Osteoblast (primary cell): Measurements from ENCODE around the gene PLAC8L1. TPM values are rescaled to one million over a fixed set of nuclear protein-coding genes. Genes with fewer than 3 reads are reported as not detected.
A peak's percentile ranks its signal among the peaks of the same experiment; 100 is the strongest.

Experiments used
- DNase-seq: peaks from one replicate; pipeline ENCODE4 v3.0.0; 2011; ENCODE audit warnings: low spot score, mixed read lengths; ENCODE audit not compliant: insufficient read length; ENCODE audit errors: missing footprints
- H2AFZ ChIP-seq: 2 replicates; pipeline ENCODE4 v1.6.0; 2011; ENCODE audit warnings: mild to moderate bottlenecking, low read length
- H3K27ac ChIP-seq: 2 replicates; pipeline ENCODE4 v1.5.1; 2011; ENCODE audit warnings: mild to moderate bottlenecking, low read depth, low read length, moderate library complexity
- H3K27me3 ChIP-seq: 2 replicates; pipeline ENCODE4 v1.6.0; 2012; ENCODE audit warnings: mild to moderate bottlenecking, control low read depth, inconsistent platforms, low read length, moderate library complexity; ENCODE audit not compliant: insufficient read depth
- H3K36me3 ChIP-seq: 2 replicates; pipeline ENCODE4 v1.5.1; 2011; ENCODE audit warnings: mild to moderate bottlenecking, low read length, control low read depth, moderate library complexity; ENCODE audit not compliant: insufficient read depth
- H3K4me1 ChIP-seq: 2 replicates; pipeline ENCODE4 v1.5.1; 2011; ENCODE audit warnings: mild to moderate bottlenecking, low read length, control low read depth, moderate library complexity; ENCODE audit not compliant: insufficient read depth
- H3K4me2 ChIP-seq: 2 replicates; pipeline ENCODE4 v1.6.0; 2011; ENCODE audit warnings: mild to moderate bottlenecking, low read length; ENCODE audit not compliant: insufficient read depth
- H3K4me3 ChIP-seq: fragments of 200-600 bp; sonication (generic); 3 replicates; pipeline ENCODE4 v1.5.1; 2012; ENCODE audit warnings: mild to moderate bottlenecking, low read length, inconsistent platforms; ENCODE audit not compliant: insufficient read depth
- H3K79me2 ChIP-seq: 2 replicates; pipeline ENCODE4 v1.6.0; 2012; ENCODE audit warnings: mild to moderate bottlenecking, low read length, control low read depth, inconsistent platforms; ENCODE audit not compliant: insufficient read depth
- H3K9me3 ChIP-seq: 2 replicates; pipeline ENCODE4 v1.5.1; 2011; ENCODE audit warnings: low read depth, low read length, control low read depth
- H4K20me1 ChIP-seq: 2 replicates; pipeline ENCODE4 v1.6.0; 2012; ENCODE audit warnings: mild to moderate bottlenecking, low read length, control low read depth; ENCODE audit not compliant: insufficient read depth
- total RNA-seq: library from RNA; depleted of rRNA; stranded (reverse); fragments of >200 nt; gene quantifications from 2 replicates; pipeline ENCODE4 v1.2.3, GENCODE V29; 2012
- TF ChIP-seq, protein P1 (sequence below): IDR thresholded peaks from 2 replicates; pipeline ENCODE4 v1.5.1; 2011; ENCODE audit warnings: mild to moderate bottlenecking, low read depth, low read length, moderate library complexity; ENCODE audit errors: extremely low read depth

The PLAC8L1 gene
- total RNA-seq, 1 donor, result not detected

DNA sequence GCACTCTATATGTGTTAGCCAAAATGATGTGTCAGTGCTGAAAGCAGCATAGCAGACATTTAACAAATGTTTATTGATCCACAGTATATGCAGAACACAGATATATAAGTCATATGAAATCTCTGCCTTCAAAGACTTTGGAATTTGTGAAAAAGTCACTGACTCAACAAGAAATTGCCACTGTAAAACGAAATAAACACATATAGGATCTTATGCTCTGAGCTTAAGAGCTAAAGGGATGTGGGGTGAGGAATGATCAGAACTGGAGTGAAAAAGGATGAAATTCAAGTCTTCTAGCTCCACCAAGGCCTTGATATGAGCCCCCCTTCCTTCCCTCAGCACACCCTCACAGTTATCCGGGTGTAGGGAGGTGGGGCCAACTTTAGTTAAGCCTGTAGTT is 49.9 kb downstream of the PLAC8L1 start:
- Histone ChIP-seq H3K9me3 (no peaks in the 10 kb centered on the region), H3K27ac (no peak overlapping the region), H3K79me2 (no peaks in the 10 kb centered on the region), H3K4me2 (no peak overlapping the region), H2AFZ (no peak overlapping the region), H3K36me3 (no peaks in the 10 kb centered on the region), H3K4me1 (peaks cover 5% of the 10 kb centered on the region), H4K20me1 (no peaks in the 10 kb centered on the region), H3K27me3 (no peaks in the 10 kb centered on the region), H3K4me3 (no peak overlapping the region)
- no peak for DNase-seq
- TF ChIP-seq, protein P1, sequence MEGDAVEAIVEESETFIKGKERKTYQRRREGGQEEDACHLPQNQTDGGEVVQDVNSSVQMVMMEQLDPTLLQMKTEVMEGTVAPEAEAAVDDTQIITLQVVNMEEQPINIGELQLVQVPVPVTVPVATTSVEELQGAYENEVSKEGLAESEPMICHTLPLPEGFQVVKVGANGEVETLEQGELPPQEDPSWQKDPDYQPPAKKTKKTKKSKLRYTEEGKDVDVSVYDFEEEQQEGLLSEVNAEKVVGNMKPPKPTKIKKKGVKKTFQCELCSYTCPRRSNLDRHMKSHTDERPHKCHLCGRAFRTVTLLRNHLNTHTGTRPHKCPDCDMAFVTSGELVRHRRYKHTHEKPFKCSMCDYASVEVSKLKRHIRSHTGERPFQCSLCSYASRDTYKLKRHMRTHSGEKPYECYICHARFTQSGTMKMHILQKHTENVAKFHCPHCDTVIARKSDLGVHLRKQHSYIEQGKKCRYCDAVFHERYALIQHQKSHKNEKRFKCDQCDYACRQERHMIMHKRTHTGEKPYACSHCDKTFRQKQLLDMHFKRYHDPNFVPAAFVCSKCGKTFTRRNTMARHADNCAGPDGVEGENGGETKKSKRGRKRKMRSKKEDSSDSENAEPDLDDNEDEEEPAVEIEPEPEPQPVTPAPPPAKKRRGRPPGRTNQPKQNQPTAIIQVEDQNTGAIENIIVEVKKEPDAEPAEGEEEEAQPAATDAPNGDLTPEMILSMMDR, result no peak

DNA sequence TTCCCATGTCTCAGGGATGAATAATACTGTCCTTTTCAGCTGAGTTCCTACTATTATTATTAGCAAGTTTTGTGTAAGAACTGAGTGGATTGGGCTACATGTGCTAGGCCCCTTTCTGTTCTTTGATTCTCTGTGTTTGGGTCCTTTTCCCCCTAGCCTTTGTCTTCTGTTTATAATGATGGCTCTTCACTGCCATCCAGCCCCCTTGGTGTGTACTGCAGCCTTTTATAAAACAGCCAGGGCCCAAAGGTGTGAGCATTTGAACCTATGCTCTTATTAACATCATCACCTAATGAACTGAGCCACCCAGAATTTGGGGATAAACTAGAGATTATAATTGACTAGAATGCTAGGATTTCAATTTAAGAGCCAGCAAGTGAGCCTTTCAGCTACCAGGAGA is 52.6 kb downstream of the PLAC8L1 start:
- no peaks in the 10 kb centered on the region for H3K79me2 ChIP-seq
- TF ChIP-seq, protein P1, result peak; percentile 43
- H3K4me1 ChIP-seq, result peaks cover 10% of the 10 kb centered on the region
- no peak overlapping the region for H3K4me2 ChIP-seq
- H3K27ac ChIP-seq, result no peak overlapping the region
- H2AFZ ChIP-seq, result no peak overlapping the region
- H3K27me3 ChIP-seq, result no peaks in the 10 kb centered on the region
- no peaks in the 10 kb centered on the region for H3K36me3 ChIP-seq
- H3K4me3 ChIP-seq, result no peak overlapping the region
- no peaks in the 10 kb centered on the region for H4K20me1 ChIP-seq
- peak; percentile 86 for DNase-seq
- no peaks in the 10 kb centered on the region for H3K9me3 ChIP-seq

DNA sequence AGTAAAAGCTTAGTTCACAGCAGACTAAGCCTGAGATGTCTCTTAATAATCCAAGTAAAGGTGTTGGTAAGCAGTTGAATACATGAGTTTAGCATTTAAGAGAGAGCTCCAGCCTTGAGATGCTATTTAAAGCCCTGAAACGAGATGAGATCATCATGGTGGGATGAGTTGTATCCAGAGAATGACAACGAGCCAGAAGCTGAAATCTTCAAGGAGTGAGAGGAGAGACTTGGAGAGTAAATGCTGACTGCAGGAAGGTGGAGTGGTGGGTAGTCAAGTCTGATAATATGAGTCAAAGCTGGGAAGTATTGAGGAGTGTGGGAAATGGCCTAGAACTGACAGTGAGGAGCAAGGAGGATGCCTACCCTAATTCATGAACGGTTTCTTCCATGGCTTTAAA is 53.7 kb downstream of the PLAC8L1 start:
- Histone ChIP-seq H3K27ac (no peak overlapping the region), H3K79me2 (no peaks in the 10 kb centered on the region)

DNA sequence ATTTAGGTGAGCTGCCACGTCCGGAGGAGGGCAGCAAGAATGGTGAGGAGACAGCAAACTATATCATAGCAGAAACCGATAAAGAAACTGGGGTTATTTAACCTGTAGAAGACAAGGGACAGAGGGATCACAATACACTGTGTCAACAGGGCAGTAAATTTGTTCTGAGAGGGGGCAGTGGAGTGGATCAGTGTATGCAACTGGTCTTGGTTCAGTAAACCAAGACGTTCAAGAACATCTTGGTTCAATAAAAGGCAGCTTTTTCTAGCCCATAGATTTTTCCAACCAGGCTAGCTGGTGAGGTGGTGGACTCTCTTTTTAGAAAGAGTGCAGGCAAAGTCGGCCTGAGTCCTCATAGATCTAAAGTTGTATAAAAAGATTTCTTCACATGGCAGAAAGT is 55.3 kb downstream of the PLAC8L1 start:
- TF ChIP-seq, protein P1, result no peak
- Histone ChIP-seq H3K4me1 (peaks cover 10% of the 10 kb centered on the region), H3K9me3 (no peaks in the 10 kb centered on the region), H3K4me2 (no peak overlapping the region), H3K27ac (no peak overlapping the region), H2AFZ (no peak overlapping the region), H3K27me3 (no peaks in the 10 kb centered on the region), H3K79me2 (no peaks in the 10 kb centered on the region), H3K36me3 (no peaks in the 10 kb centered on the region), H4K20me1 (no peaks in the 10 kb centered on the region), H3K4me3 (no peak overlapping the region)
- no peak for DNase-seq

More for the DNA sequence above, 53.7 kb downstream of the PLAC8L1 start:
- H3K9me3 ChIP-seq, result no peaks in the 10 kb centered on the region
- H3K4me3 ChIP-seq, result no peak overlapping the region
- H2AFZ ChIP-seq, result no peak overlapping the region
- H3K4me1 ChIP-seq, result peaks cover 10% of the 10 kb centered on the region
- peak; percentile 85 for DNase-seq
- TF ChIP-seq, protein P1, result no peak
- no peaks in the 10 kb centered on the region for H4K20me1 ChIP-seq
- H3K4me2 ChIP-seq, result no peak overlapping the region
- no peaks in the 10 kb centered on the region for H3K36me3 ChIP-seq
- H3K27me3 ChIP-seq, result no peaks in the 10 kb centered on the region
